ENCODE results near the gene GAPVD1.

GRCh38 chr9:125341566-125341965, 79.9 kb downstream of the GAPVD1 start:
- TF ChIP-seq, protein P1, sequence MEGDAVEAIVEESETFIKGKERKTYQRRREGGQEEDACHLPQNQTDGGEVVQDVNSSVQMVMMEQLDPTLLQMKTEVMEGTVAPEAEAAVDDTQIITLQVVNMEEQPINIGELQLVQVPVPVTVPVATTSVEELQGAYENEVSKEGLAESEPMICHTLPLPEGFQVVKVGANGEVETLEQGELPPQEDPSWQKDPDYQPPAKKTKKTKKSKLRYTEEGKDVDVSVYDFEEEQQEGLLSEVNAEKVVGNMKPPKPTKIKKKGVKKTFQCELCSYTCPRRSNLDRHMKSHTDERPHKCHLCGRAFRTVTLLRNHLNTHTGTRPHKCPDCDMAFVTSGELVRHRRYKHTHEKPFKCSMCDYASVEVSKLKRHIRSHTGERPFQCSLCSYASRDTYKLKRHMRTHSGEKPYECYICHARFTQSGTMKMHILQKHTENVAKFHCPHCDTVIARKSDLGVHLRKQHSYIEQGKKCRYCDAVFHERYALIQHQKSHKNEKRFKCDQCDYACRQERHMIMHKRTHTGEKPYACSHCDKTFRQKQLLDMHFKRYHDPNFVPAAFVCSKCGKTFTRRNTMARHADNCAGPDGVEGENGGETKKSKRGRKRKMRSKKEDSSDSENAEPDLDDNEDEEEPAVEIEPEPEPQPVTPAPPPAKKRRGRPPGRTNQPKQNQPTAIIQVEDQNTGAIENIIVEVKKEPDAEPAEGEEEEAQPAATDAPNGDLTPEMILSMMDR (conservative IDR thresholded peaks at IDR 0.05) = no peak
- no peak for TF ChIP-seq ZFX (IDR thresholded peaks at IDR 0.05)
